Anterior cingulate cortex (tissue), 58 donors: ENCODE measurements around the gene KIF1A.

Experiments
- DNase-seq, 58 donors: peaks; one replicate each; lab custom pipeline; 2025; lab: John Stamatoyannopoulos, UW

The KIF1A gene

DNA sequence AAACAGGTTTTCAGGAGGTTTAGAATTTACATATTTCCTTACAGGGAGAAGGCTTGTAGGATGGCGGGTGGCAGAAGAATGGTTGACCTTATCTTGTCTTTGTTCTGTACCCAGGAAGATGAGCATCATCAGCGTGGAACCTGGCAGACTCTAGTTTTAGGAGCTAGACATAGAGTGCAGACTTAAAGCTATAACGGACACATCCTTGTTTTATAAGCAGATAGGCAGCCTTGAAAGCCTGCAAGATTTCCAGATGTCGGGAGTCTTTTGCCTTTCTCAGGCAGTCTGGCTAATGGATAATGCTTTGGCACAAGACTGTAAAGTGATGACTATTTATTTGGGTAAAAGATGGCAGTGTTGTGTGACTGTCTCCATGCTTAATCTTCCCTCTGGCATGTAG lies 149.1 kb downstream of the KIF1A start:
- DNase-seq: no peak

DNA sequence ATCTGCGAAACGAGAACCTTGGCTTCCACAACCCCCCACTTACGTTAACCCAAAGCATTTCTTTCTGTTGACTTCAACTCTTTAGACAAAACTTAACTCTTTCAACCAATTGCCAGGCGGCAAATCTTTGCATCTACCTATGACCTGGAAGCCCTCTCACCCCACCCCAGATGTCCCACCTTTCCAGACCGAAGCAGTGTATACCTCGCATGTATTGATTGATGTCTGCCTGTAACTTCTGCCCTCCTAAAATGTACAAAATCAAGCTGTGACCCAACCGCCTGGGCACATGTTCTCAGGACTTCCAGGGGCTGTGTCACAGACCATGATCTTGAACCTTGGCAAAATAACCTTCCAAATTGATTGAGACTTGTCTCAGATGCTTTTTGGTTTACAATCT lies 149.6 kb downstream of the KIF1A start:
- DNase-seq: no peak

DNA sequence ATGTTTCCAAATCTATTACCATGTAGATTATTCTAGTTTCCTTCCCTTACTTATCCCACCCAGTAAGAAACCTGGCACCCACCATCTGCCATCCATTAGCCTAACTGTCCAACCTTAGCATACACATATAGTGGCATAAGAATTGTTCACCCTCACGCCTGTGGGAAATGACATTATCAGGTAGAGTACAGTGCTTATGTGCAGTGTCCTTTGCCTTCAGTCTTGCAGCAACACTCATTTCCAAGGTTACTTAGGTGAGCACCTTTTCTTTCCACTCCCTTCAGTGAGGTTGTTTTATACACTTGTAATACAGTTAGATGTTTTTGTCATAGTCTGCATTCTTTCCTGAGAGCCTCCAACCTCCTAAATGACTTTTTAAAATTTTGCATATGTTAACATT lies 155.4 kb downstream of the KIF1A start:
- no peak for DNase-seq
